GM12873 (cell line): Measurements from ENCODE around the gene CAPN2.

Experiments
- TF ChIP-seq, protein P1 (sequence below): IDR thresholded peaks from 2 replicates; pipeline ENCODE4 v1.5.1; 2012; ENCODE audit warnings: low read depth, mild to moderate bottlenecking, moderate library complexity, low read length, control low read depth; ENCODE audit not compliant: insufficient read depth; ENCODE audit errors: missing control alignments

Gene CAPN2

DNA sequence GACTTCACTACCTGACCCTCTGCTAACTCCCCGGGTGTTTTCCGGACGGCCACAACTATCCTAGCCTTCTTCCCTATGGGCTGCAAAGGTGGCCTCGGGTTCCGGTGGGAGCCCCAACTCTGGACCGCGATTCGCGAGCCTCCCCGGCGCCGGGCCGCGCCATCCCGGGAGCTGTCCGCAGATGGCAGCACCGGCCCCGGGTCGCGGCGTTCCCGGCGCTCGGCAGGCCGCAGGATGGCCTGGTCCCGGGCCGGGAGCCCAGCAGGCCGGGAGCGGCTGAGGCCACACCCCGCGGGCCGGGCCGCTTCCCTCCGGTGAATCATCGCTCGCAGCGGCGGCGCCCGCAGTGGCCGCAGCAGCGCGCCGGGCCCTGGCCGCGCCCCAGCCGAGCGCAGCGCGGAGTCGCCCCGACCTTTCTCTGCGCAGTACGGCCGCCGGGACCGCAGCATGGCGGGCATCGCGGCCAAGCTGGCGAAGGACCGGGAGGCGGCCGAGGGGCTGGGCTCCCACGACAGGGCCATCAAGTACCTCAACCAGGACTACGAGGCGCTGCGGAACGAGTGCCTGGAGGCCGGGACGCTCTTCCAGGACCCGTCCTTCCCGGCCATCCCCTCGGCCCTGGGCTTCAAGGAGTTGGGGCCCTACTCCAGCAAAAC is at the start of gene CAPN2:
CAPN2 (plus strand) TSS at position 346 of the 656 bp plus-strand sequence; CDS start at position 448, 102 bp downstream.
- TF ChIP-seq, protein P1, sequence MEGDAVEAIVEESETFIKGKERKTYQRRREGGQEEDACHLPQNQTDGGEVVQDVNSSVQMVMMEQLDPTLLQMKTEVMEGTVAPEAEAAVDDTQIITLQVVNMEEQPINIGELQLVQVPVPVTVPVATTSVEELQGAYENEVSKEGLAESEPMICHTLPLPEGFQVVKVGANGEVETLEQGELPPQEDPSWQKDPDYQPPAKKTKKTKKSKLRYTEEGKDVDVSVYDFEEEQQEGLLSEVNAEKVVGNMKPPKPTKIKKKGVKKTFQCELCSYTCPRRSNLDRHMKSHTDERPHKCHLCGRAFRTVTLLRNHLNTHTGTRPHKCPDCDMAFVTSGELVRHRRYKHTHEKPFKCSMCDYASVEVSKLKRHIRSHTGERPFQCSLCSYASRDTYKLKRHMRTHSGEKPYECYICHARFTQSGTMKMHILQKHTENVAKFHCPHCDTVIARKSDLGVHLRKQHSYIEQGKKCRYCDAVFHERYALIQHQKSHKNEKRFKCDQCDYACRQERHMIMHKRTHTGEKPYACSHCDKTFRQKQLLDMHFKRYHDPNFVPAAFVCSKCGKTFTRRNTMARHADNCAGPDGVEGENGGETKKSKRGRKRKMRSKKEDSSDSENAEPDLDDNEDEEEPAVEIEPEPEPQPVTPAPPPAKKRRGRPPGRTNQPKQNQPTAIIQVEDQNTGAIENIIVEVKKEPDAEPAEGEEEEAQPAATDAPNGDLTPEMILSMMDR: peak; percentile 54

DNA sequence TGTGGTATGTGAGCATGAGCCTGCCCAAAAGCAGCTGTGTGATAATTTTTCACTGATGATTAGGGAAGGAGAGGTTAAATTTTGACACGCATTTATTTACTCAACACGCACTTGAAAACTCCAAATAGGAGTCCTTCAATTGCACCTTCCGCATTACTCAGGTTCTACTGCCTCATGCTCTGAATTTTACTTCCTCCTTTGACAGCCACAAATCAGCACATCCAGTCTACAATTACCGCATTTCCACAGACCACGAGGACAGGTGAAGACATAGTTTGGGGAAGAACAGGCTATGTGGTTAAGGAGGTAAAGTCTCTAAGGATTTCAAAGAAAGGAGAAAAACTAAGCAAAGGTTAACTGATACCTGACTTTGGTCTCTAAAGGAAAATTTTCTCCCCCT is 49.4 kb upstream of the CAPN2 start:
- TF ChIP-seq, protein P1: no peak

DNA sequence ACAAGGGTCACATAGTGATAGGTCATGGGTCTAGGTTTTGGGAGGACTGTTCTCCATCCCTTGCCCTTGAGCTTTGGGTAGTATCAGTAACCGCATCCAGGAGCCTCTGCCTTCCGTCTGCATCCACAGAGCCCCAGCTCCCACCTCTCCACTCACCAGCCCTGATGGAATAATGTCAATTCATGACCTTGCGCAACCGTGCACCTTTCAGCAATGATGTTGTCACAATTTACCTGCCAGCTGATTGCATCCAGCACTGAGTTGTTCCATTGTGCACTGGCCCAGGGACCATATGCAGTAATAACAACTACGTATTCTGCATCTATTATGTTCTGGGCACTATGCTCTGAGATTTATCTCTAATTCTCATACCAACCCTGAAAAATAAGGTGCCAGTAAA is 48.2 kb upstream of the CAPN2 start:
- TF ChIP-seq, protein P1: no peak

DNA sequence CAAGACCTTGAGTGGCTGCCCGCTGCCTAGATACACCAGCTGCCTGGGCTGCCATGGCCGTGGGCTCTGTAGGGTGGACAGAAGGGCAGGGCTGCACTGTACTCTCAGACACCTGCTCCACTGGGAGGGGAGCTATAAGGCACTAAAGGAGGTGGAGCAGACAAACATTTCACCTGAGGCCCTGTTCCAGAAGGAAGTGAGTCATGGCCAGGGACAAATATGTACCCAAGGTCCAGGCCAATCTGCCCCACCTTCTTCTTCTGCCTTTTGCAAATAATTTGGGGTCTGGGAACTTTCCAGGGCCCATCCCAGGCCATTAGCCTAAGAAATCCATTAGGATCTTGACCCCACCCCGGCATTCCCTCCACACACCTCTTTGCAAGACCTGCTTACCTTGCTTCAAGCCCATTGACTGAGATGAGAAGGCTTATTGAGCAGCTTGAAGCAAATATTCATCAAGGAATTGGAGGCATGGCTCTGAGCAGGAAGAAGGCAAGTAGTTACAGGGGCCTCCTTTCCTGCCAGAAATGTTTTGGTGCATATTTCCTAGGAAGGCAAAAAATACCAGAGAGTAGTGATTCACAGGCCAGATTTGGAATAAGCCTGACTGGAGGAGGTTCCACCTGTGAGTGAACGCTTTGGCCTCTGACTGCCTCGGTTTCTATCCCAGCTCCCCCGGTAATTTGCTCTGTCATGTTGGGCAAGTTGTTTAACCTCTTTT is 46.6 kb upstream of the CAPN2 start, which contains the start of gene CAPN8:
CAPN8 (minus strand) TSS at position 110 of the 721 bp plus-strand sequence; CDS start at position 55, 55 bp downstream.
- TF ChIP-seq, protein P1: no peak

DNA sequence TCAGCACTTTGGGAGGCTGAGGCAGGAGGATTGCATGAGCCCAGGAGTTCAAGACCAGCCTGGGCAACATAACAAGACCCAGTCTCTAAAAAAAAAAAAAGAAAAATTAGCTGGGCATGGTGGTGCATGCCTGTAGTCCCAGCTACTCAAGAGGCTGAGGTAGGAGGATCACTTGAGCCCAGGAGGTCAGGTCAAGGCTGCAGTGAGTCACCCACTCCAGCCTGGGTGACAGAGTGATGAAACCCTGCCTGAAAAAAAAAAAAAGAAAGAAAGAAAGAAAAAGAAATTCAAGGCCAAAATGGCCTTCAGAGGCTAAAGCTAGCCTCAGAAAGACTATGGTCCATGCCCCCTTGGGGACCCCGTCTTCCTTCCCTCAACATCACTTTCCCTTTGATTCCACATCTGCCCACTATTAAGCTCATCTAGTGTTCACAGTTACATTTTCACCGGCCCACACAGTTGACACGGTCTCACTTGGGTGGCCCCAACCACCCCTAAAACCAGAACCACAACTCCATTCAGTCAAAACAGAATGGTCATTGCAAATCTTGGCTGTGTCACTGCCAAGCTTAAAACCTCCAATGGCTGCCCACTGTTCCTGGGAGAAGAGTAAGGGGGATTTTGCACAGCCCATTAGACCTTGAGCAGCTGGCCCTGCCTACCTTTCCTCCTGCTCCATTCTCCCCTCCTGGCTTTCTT is 44.7 kb upstream of the CAPN2 start:
- TF ChIP-seq, protein P1: no peak

DNA sequence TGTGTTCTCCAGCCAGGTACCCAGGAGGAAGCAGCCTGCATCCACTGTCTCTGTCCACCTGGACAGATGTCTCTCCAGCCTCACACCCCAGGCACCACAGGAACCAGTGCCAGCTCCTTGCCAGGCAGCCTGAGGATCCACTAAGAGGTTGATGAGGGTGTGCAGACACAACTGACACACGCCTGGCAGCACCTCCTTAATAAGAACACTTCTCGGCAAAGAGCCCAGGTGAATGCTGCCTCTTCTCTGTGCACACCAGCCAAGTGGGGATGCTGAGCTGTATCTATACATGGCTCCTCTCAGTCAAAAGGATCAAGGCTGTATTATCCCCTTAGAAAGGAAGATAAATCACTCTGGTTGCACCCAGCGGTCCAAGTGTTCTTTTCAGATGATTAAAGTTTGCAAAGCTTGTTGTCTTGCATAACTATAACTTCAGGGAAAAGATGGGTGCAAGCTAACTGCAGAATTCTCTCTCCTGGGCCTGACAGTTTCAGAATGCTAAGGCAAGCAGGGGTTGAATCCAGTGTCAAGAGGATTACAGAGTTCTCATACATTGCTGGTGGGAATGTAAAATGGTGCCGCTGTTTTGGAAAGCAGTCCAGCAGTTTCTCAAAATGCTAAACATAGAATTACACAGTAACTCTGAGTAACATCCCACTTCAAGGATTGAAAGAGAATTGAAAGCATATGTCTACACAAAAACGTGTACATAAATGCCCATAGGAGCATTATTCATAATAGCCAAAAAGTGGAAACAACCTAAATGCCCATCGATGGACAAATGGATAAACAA is 43.1 kb upstream of the CAPN2 start:
- TF ChIP-seq, protein P1: no peak
